ES-I3 (cell line): ENCODE data around the gene SLC25A39.
"Not testable (repeated sequence)": the region's sequence is repeated elsewhere in the genome, so short reads cannot be mapped to it uniquely, and the experiment has no call there.

Experiments used
- H3K36me3 ChIP-seq: 2 replicates; pipeline ENCODE4 v1.6.1; 2013; ENCODE audit warnings: mild to moderate bottlenecking, low read length, control low read depth, moderate library complexity; ENCODE audit not compliant: insufficient read depth
- H3K4me1 ChIP-seq: 2 replicates; pipeline ENCODE4 v1.6.1; 2013; ENCODE audit warnings: mild to moderate bottlenecking, control low read depth, low read length; ENCODE audit not compliant: insufficient read depth
- H3K9ac ChIP-seq: 2 replicates; pipeline ENCODE4 v1.6.1; 2013; ENCODE audit warnings: low read depth, mild to moderate bottlenecking, low read length, moderate library complexity
- H3K9me3 ChIP-seq: 2 replicates; pipeline ENCODE4 v1.6.1; 2013; ENCODE audit warnings: mild to moderate bottlenecking, low read length, moderate library complexity; ENCODE audit not compliant: control insufficient read depth, insufficient read depth

The SLC25A39 gene

DNA sequence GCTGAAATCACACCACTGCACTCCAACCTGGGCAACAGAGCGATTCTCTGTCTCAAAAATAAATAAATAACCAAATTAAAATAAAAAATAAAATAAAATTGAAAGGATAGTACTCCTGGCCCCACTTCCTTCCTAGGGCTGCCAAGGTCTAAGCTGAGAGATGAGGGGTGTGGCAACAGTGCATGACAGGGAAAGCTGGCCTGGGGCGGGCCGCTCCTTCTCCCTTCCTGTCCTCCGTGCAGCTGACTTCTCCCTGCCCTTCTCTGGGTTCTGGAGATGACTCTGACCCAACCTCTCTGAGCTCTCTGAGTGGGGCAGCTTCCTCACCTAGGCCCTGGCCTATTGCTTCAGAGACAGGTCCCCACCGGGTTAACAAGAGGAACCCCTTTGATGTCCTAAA is 8.7 kb upstream of the SLC25A39 start:
- no peaks in the 10 kb centered on the region for H3K36me3 ChIP-seq
- no peaks in the 10 kb centered on the region for H3K9me3 ChIP-seq
- peaks cover 11% of the 10 kb centered on the region for H3K4me1 ChIP-seq
- H3K9ac ChIP-seq = no peak overlapping the region

GRCh38 chr17:44331249-44331760 is 6.7 kb upstream of the SLC25A39 start:
- H3K4me1 ChIP-seq = peaks cover 9% of the 10 kb centered on the region; the same call in 1 of the 2 replicates
- no peaks in the 10 kb centered on the region for H3K9me3 ChIP-seq

DNA sequence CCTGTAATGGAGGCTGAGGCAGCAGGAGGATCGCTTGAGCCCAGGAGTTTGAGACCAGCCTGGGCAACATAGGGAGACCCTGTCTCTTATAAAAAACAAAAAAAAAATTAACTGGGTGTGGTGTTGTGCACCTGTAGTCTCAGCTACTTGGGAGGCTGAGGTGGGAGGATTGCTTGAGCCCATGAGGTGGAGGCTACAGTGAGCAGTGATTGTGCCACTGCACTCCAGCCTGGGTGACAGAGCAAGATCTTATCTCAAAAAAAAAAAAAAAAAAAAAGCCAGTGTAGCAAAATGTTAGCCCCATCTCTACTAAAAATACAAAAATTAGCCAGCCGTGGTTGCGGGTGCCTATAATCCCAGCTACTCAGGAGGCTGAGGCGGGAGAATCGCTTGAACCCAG is 5.6 kb upstream of the SLC25A39 start:
- not testable (repeated sequence) for H3K9ac ChIP-seq, H3K4me1 ChIP-seq, H3K9me3 ChIP-seq, H3K36me3 ChIP-seq

More at GRCh38 chr17:44331249-44331760, 6.7 kb upstream of the SLC25A39 start:
- H3K9ac ChIP-seq = no peak overlapping the region
- H3K36me3 ChIP-seq = no peaks in the 10 kb centered on the region

GRCh38 chr17:44329516-44329915 is 4.9 kb upstream of the SLC25A39 start:
- H3K9me3 ChIP-seq, H3K9ac ChIP-seq, H3K36me3 ChIP-seq, H3K4me1 ChIP-seq: not testable (repeated sequence)

DNA sequence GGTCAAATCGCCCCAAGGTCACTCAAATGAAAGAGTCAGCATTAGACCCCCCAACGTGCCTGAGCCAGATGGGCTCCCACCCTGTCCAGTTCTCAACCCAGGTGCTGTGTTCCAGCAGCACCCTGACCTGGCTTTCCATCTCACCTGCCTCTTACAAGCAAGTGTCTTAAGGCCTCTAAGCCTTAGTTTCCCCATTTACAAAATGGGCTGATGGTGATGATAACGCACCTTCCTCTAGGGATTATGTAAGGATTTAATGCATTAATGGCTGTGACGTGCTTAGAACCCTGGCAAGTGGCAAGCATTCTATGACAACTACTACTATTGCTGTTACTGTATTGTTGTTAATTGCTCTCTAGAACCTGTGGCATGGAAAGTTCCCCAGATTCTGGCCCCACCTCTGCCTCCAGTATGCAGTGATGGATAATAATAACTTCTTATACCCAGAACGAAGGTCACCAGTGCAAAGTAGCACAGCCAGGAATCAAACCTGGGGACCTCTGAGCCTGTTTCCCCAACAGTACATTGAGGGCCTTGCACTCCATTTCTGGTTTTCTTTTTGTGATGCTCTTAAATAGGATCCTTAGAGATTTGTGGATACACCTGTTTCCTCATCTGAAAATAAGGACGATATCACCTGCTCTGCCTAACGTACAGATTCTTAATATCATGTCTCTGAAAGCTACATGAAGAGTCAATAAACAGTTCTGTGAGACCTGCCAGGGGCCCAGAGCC is 3.3 kb upstream of the SLC25A39 start:
- no peaks in the 10 kb centered on the region for H3K4me1 ChIP-seq
- H3K9ac ChIP-seq = no peak overlapping the region
- no peaks in the 10 kb centered on the region for H3K36me3 ChIP-seq
- no peaks in the 10 kb centered on the region for H3K9me3 ChIP-seq

DNA sequence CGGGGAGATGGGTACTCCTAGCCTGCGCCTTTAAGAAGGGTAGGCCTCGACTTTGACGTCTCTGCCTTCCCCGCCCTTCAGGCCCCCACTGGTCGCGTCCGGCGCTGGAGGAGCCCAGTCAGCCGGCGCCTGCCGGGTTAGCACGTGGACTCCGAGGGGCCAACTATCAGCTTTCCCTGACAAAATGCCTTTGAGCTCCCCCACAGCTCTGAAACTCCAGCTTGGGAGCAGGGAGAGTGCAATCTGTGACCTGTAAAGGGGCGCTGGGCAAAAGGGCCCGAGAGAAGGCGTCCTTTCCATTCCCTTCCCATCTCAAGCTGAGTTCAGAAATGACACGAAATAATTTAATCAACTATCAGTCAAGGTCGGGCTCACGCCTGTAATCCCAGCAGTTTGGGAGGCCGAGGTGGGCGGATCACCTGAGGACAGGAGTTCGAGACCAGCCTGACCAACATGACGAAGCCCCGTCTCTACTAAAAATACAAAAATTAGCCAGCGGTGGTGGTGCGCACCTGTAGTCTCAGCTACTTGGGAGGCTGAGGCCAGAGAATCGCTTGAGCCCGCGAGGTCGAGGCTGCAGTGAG is 2.3 kb upstream of the SLC25A39 start:
- no peaks in the 10 kb centered on the region for H3K9me3 ChIP-seq
- H3K9ac ChIP-seq = peak overlapping the region; percentile 47; the same call in 1 of the 2 replicates
- H3K36me3 ChIP-seq = peaks cover 4% of the 10 kb centered on the region; the same call in 1 of the 2 replicates
- H3K4me1 ChIP-seq = no peaks in the 10 kb centered on the region

DNA sequence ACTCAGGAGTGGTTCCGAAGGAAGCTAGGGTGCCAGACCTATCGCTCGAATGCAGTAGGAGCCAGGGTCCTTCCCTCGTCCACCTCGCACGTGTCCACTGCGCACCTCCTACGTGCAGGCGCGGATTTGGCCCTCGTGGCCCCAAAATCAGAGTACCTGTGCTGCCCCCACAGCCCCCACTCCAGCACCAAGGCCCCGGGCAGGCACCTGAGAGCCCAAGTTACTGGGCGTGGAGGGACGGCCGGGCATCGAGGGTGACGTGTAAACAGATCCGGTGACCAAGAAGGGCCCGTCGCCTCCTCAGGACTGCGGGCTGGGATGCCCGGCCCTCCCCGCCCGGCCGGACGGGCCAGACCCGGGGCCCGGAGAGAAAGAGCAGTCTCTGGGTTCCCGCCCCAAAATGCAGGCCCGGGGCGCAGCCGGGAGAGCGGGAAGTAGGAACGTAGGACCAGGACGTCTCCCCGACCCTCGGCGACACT is 492 bp downstream of the SLC25A39 start:
- H3K4me1 ChIP-seq = no peaks in the 10 kb centered on the region
- H3K36me3 ChIP-seq = peaks cover 14% of the 10 kb centered on the region
- H3K9me3 ChIP-seq = no peaks in the 10 kb centered on the region
- peak overlapping the region; percentile 94 for H3K9ac ChIP-seq

DNA sequence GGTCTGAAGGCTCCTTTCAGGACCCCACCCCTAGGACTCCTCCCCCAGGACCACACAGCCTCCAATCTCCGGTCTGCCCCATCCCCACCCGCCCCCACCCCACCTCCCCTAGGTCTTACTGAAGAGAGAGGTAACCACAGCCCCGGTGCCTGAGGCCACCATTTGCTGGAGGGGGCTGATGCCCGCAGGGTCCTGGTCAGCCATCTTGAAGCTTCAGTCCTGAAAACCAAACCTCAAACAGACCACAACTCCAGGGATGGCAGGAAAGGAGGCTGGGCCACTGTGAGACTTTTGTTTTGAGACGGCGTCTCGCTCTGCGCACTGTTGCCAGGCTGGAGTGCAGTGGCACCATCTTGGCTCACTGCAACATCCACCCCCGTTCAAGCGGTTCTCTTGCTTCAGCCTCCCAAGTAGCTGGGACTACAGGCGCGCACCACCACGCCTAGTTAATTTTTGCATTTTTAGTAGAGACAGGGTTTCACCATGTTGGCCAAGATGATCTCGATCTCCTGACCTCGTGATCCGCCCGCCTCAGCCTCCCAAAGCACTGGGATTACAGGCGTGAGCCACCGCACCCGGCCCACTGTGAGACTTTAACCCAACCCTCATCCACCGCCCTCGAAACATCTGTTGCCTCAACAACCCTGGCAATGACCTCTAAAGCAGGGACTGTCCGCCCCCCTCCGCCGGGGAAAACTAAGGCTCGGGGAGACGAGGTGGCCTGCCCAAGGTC is 1.1 kb downstream of the SLC25A39 start:
- Histone ChIP-seq H3K9ac (peak overlapping the region; percentile 94), H3K9me3 (no peaks in the 10 kb centered on the region), H3K4me1 (no peaks in the 10 kb centered on the region; the same call in 1 of the 2 replicates), H3K36me3 (peaks cover 14% of the 10 kb centered on the region)

DNA sequence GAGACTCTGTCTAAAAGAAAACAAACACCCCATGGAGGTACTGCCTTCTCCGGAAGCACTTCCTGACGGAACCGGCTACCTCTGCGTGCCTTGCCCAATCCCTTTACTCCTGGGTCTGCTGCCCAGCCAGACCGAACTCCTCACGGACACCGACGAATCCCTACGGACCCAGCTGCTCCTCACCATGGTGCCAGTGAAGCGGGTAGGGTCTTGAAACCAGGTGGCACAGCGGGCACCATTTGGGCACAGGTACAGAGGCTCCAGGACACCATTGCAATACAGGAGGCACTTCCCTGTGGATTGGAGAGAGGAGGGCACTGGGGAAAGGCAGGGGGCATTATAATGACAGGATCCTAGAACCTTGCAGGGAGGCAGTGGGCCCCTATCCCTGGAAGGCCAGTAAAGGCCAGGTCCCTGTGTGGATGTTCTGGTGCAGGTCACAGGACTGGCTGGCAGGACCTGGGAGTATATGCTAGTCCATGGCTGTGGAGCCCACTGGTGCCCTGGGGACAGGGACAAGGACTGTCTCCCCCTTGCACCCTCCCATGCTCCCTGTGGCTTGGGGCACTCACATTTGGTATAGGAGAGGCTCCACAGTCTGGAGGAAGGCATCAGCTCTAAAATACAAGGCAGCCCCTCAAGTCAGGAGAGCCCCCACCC is 2.3 kb downstream of the SLC25A39 start:
- Histone ChIP-seq H3K9ac (no peak overlapping the region), H3K36me3 (peaks cover 14% of the 10 kb centered on the region)

DNA sequence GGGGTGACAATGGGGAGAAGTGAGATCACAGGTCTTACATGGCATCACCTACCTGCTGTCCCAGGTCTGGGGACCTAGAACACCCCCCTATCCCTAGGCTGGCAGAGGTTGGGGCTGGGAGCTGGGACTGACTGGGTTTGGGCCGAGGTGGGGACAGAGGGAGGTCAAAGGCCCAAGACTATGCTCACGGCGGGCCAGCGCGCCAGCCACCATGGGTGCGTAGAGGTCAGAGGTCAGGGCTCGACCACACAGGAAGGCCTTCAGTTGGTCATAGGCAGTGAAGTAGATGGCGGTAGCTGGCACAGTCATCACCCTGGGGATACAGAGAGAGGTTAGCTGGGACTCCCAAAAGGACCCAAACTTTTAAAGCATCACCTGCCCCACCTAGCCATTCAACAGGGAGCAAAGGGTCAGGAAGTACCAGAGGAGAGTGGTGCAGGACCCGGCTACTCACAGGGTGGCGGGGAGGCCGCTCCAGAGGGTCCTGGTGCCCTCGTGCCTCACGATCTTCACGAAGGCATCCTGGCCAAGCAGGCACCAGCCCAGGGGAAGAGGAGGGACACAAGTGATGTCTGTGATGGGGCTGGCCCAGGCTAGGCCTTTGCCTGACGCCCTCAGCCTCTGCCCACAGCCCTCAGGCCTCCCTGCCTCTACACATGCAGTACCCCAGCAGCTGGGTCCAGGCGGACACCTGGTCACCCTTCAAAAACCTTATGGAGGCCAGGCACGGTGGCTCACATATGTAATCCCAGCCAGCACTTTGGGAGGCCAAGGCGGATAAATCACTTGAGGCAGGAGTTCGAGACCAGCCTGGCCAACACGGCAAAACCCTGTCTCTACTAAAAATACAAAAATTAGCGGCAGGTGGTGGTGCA is 3.1 kb downstream of the SLC25A39 start:
- H3K9ac ChIP-seq = no peak overlapping the region
- H3K36me3 ChIP-seq = peaks cover 14% of the 10 kb centered on the region
- H3K4me1 ChIP-seq = no peaks in the 10 kb centered on the region; the same call in 1 of the 2 replicates
- H3K9me3 ChIP-seq = no peaks in the 10 kb centered on the region

More for the DNA sequence above, 2.3 kb downstream of the SLC25A39 start:
- Histone ChIP-seq H3K4me1 (no peaks in the 10 kb centered on the region; the same call in 1 of the 2 replicates), H3K9me3 (no peaks in the 10 kb centered on the region)

DNA sequence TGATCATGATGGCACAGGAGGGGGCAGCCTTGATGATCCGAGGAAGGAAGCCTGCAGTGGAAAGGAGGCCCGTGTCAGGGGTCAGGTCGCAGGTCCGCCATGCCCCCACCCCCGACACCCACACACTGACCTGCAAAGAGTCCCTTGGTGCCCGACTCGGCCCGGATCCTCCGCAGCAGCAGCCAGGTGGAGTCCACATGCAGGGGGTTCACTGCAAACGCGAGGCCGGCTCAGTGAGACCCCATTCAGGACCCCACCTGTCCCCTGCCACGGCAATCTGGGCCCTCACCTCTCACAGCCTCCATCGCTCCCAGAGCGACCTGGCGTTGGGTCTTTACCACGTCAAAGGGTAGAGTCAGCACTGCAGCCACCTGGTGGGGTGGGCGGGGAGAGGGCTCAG is 4.6 kb downstream of the SLC25A39 start:
- Histone ChIP-seq H3K4me1 (no peaks in the 10 kb centered on the region; the same call in 1 of the 2 replicates), H3K9ac (no peak overlapping the region), H3K9me3 (no peaks in the 10 kb centered on the region), H3K36me3 (peaks cover 14% of the 10 kb centered on the region)

GRCh38 chr17:44318077-44318892 is 6.3 kb downstream of the SLC25A39 start:
- no peaks in the 10 kb centered on the region for H3K9me3 ChIP-seq
- peaks cover 14% of the 10 kb centered on the region for H3K36me3 ChIP-seq
- H3K9ac ChIP-seq = no peak overlapping the region
- H3K4me1 ChIP-seq = no peaks in the 10 kb centered on the region; the same call in 1 of the 2 replicates

GRCh38 chr17:44317545-44317944 is 7.1 kb downstream of the SLC25A39 start:
- Histone ChIP-seq H3K9ac (no peak overlapping the region), H3K9me3 (no peaks in the 10 kb centered on the region), H3K4me1 (peaks cover 4% of the 10 kb centered on the region), H3K36me3 (peaks cover 14% of the 10 kb centered on the region)
